ENCODE measurements around the gene CADM3.
A peak's percentile ranks its signal among the peaks of the same experiment; 100 is the strongest.

The CADM3 gene

GRCh38 chr1:159171254-159171687 is at the start of gene CADM3:
Gene CADM3 (plus strand): TSS chr1:159171615. CDS start chr1:159171766, 151 bp downstream.
- CTCF ChIA-PET: no interaction called here
- POLR2A ChIA-PET (ENCODE audit: low non-redundant PET): no interaction called here
- no peak for TF ChIP-seq CTCF (conservative IDR thresholded peaks at IDR 0.05; ENCODE audit: low read depth)
- peak within 1 kb of the TSS; percentile 86 for H3K27ac ChIP-seq
- DNase-seq (ENCODE audit: low spot score): peak; percentile 23

GRCh38 chr1:159122005-159122621 is 49.3 kb upstream of the CADM3 start:
- peak; percentile 47 for DNase-seq (ENCODE audit: low spot score)
- ChIA-PET POLR2A (ENCODE audit: low non-redundant PET) (no interaction called here), CTCF (no interaction called here)
- TF ChIP-seq CTCF (conservative IDR thresholded peaks at IDR 0.05; ENCODE audit: low read depth): no peak
- H3K27ac ChIP-seq: no peak overlapping the region; the same call in 1 of the 2 replicates

- no peak for DNase-seq (ENCODE audit: low spot score)
- no peak overlapping the region for H3K27ac ChIP-seq
- ChIA-PET POLR2A (ENCODE audit: low non-redundant PET) (no interaction called here), CTCF (no interaction called here)
- no peak for TF ChIP-seq CTCF (conservative IDR thresholded peaks at IDR 0.05; ENCODE audit: low read depth)
Observed at GRCh38 chr1:159123587-159123986, 47.8 kb upstream of the CADM3 start.

- POLR2A ChIA-PET (ENCODE audit: low non-redundant PET): no interaction called here
- DNase-seq (ENCODE audit: low spot score): peak; percentile 78
Observed at GRCh38 chr1:159132271-159132881, 39.0 kb upstream of the CADM3 start.

GRCh38 chr1:159140474-159140873 is 30.9 kb upstream of the CADM3 start:
- no peak overlapping the region for H3K27ac ChIP-seq
- TF ChIP-seq CTCF (conservative IDR thresholded peaks at IDR 0.05; ENCODE audit: low read depth): no peak
- DNase-seq (ENCODE audit: low spot score): no peak
- ChIA-PET CTCF (interaction anchor here (0.8 kb wide), 1 partner anchor 8 kb away, joined by 3 read pairs; no protein-coding TSS in a partner anchor), POLR2A (ENCODE audit: low non-redundant PET) (no interaction called here)

More at GRCh38 chr1:159132271-159132881, 39.0 kb upstream of the CADM3 start:
- H3K27ac ChIP-seq: no peak overlapping the region
- CTCF ChIA-PET: interaction anchor here (0.5 to 1.6 kb wide), 13 partner anchors 8 to 1698 kb away, joined by 3 to 16 read pairs (median 3); partner anchors contain the start of gene SPTA1
- TF ChIP-seq CTCF (conservative IDR thresholded peaks at IDR 0.05; ENCODE audit: low read depth): peak; percentile 85

GRCh38 chr1:159141584-159142390 is 29.6 kb upstream of the CADM3 start:
- ChIA-PET CTCF (interaction anchor here (1.1 kb wide), 2 partner anchors 55 to 72 kb away, joined by 3 read pairs; no protein-coding TSS in a partner anchor), POLR2A (ENCODE audit: low non-redundant PET) (no interaction called here)
- DNase-seq (ENCODE audit: low spot score): peak; percentile 40
- TF ChIP-seq CTCF (conservative IDR thresholded peaks at IDR 0.05; ENCODE audit: low read depth): no peak
- no peak overlapping the region for H3K27ac ChIP-seq
